HG03342 (cell line): Measurements from ENCODE around the gene IGSF21.
"Not testable (repeated sequence)": the region's sequence is repeated elsewhere in the genome, so short reads cannot be mapped to it uniquely, and the experiment has no call there.

Source experiments
- ATAC-seq: cut with Tn5 transposase; IDR thresholded peaks from one replicate; pipeline ENCODE4 v1.9.1; 2021; ENCODE audit warnings: mild to moderate bottlenecking, moderate library complexity; ENCODE audit not compliant: unreplicated experiment

The IGSF21 gene

GRCh38 chr1:18144062-18144461 lies 36.5 kb downstream of the IGSF21 start:
- no peak for ATAC-seq

GRCh38 chr1:18144916-18145647 lies 37.5 kb downstream of the IGSF21 start:
- ATAC-seq: no peak

DNA sequence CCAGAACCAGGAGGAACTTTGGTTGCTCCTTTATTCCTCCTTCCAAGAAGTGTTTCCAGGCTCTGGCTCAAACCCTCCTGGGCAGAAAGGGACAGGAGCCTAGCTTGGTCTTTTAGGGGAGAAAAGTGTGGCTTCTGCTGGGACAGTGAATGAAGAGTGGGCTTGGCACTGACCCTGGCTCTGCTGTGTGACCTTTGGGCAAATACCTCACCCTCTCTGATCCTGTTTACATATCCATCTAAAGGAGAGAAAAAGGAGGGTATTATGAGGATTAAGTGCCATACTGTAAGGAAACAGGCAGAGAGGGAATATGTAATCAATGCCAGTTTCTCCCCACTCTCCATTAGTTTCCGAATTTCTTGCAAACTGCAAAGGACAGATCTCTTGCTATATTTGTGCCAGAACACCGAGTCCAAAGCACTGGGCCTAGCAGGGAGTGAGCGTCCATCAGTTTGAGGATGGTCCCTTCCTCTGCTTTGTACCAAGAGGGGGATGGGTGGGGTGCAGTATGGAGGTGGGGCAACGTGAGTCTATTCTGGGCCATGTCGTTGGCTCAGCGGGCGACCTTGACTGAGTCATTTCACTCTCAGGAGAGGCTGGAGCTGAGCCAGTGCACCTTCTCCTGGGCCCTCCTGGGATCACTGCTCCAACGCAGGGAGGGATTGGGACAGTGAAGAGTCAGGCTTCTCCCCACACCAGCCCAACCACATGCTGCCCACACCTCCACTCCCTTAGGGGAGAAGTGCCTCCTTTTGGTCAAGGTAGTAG lies 38.4 kb downstream of the IGSF21 start:
- no peak for ATAC-seq

DNA sequence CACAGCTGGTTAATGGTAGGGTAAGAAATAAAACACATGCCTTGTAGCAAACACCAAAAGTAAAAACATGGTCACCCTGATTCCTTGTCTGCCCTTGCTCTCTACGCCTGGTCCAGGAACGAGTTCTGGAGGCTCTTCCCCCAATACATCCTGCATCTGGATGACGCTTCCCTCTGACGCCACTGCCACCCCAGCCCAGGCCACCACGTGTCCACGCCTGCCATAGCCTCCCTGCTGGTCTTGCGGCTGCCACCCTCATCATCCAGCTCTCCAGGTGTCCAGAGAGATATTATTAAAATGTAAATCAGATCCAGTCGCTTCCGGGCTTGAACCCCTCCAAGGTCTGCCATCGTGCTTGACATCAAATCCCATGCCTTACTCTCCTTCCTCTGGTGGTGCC lies 39.3 kb downstream of the IGSF21 start:
- ATAC-seq: no peak

- no peak for ATAC-seq
These were observed 40.1 kb downstream of the IGSF21 start for GRCh38 chr1:18147672-18148071.

GRCh38 chr1:18148461-18148860 lies 40.9 kb downstream of the IGSF21 start:
- no peak for ATAC-seq

DNA sequence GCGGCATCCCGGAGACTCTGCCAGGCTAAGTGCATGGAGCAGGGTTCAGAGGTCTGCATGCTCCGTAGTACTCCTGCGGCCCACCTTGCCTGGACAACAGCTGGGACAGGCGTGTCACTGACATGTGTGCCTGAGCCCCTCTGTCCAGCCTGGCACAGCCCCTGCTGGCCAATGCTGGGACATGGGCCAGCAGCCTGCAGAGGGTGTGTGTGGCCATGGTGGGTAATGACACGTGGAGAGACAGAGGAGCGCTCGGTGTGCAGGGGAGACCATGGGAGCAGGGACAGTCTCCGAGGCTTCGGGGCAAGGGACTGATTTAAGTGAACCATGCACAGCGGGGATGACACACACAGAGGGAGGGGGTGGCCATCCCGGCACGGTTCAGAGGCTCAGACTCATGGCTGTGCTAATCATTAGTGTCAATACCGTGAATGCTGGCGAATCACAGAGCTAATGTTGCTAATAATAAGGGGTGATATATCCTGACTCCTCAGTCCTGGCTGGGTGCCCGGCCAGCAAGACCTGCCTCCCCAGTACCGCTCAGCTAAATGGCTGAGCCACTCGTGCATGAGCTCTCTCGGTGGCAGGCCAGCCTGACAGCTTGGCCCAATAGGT lies 41.5 kb downstream of the IGSF21 start:
- no peak for ATAC-seq

DNA sequence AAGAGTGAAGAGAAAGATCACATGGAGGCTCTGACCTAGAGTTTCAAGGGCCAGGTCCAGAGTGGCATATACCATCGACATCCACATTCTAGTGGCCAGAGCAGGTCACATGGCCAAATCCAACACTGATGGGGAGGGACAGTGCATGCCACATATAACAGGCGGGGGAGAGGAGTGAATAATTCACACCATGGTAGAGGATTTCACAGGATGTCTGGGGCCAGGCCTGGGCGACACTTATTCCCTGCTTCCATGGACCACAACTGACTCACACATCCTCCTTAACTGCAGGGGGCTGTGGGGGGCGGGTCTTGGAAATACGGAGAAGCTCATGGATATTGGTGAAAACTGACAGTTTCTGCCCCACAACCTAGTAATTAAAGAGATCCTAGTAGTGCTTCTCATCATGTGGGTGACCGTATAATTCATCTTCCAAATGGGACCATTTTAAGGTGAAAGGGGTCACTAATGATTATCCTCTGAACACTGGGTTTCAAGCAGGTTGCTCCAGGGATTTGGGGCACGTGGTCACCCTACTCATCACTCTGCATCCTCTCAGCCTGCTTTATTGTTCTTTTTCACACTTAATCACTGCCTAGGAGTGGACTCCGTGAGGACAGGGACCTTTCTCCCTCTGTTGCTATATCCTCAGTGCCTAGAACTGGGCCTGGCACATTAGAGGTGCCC lies 44.0 kb downstream of the IGSF21 start:
- ATAC-seq: no peak

- ATAC-seq: no peak
These were observed 47.0 kb downstream of the IGSF21 start for GRCh38 chr1:18154430-18155194.

DNA sequence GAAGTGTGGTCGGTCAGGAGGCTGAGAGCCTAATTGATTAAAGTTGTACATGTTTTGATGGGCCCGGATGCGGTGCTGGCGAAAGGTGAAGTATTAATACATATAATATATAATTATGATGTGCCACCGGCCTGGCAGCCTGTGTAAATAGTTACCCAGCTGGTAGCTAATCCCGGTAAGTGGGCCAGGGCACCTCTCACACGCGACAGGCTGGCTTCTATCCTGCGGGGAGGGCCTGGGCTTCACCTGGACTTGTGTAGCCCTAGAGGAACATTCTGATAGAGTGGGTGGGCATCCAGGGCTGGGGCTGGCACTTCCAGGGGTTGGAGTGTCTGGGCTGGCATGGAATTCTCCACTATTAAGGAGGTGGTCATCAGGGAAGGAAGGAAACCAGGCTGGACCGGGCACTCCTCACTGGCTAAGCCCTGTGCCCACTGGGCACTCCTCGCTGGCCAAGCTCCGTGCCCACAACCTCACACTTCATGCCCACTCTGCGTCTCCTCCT lies 48.3 kb downstream of the IGSF21 start:
- ATAC-seq: no peak

- no peak for ATAC-seq
These were observed 49.8 kb downstream of the IGSF21 start for GRCh38 chr1:18157352-18157751.

- no peak for ATAC-seq
These were observed 50.4 kb downstream of the IGSF21 start for GRCh38 chr1:18157968-18158367.

- ATAC-seq: no peak
These were observed 51.1 kb downstream of the IGSF21 start for GRCh38 chr1:18158714-18159113.

DNA sequence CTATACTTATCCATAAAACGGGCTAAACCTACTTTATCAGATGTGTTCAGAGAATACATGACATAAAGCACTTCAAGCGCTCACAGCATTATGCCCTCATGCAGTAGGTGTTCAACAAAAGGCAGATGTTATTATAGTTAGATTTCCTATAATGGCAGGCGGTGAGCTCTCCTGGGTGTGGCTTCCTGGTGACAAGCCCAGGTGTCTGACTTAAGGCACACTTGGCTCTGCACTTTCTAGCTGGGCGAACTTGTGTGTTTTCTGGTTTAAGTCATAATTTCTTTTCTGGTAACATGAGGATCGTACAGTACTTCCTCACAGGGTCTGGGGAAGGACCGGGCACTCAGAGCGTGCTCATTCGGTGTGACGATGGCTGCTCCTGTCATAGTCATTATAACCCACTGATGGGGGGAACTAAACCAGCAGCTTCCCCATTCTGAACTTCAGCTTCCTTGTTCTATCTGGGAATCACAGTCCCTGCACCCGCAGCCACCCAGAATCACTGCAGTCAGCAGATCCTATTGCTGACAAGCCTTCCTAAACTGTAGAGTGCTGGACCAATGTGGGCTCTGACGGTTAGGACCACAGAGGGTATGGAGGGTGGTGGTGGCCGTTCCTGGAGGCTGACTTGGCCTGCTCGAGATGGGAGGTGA lies 52.8 kb downstream of the IGSF21 start:
- no peak for ATAC-seq

DNA sequence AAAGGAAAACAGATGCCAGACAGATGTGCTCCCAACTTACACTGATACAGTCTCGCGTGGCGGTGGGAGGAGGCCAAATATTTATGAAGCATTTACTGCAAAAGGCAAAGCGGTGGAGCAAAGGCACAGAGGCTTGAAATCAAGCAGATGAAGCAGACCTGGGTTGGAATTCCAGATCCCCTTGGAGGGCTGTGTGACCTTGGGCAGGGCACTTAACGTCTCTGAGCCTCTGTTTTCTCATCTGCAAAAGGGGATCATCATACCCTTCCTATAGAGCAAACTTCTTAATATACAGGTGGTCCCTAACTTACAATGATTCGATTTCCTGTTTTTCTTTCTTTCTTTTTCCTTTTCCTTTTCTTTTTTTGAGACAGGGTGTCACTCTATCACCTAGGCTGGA lies 54.1 kb downstream of the IGSF21 start:
- ATAC-seq: no peak

DNA sequence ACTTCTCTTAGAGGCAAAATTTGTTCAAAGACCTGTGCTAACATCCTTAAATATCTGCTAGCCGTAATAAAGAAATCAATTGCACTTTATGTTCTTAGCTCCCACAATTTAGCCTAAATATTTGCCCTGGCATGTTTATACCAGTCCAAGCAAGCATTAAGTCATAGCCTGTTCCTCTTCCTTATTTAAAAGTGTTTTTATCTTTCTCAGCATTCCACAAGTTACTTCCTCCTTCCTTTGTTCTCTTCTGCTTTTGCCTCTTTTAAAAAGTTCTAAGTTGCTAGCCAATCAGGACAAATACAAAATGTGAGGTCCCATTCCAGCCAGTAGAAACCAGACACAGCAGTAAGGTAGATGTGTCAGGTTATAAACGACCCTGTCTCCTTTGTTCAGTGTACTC lies 58.0 kb downstream of the IGSF21 start:
- not testable (repeated sequence) for ATAC-seq

GRCh38 chr1:18166341-18166740 lies 58.7 kb downstream of the IGSF21 start:
- no peak for ATAC-seq

- ATAC-seq: no peak
These were observed 59.3 kb downstream of the IGSF21 start for GRCh38 chr1:18166929-18167328.

DNA sequence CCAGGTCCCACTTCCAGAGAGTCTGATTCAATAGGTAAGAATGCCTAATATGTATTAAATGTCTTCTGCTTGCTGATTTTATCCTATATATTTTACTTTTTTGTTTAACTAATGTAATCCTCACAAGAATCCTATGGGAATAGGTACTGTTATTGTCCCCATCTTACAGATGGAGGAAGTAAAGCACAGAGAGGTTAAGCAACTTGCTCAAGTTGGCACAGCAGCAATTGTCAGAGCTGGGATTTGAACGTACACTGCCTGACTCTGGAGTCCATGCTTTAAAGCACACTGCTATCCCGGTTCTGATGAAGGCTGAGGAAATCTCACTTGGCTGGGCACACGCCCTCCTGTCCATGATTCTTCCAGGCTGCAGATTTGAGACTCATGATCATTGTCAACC lies 62.8 kb downstream of the IGSF21 start:
- ATAC-seq: no peak

DNA sequence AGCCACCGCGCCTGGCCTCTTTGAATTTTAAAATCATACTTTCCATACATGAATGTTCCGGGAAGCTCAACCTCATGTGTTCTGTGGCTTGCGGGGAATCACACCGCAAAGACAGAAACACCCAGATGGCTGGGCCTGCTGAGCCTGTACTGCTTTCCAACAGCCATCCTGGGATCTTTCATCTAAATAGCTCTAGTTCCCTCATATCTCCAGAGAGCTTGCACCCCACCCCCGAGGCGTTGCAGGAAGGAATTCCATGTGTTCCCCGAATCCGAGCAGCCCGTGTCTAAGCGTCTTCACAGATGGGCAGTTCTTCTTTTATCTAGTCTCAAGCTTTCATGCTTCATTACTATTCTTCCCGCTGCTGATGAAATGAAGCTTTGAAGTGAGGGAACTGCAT lies 66.4 kb downstream of the IGSF21 start:
- no peak for ATAC-seq
